OCI-LY7 (cell line): ENCODE results near the gene PCCA. TPM values are rescaled to one million over a fixed set of nuclear protein-coding genes. Genes with fewer than 3 reads are reported as not detected.

ENCODE experiments used
- BruUV-seq: library from RNA; stranded (reverse); fragments of 400-500 nt; replicated peaks from 2 replicates; lab custom pipeline; 2021; lab: Mats Ljungman, UMichigan
- CTCF ChIA-PET: fragments of 300-600 bp; sonication (Branson Sonifier 250); formaldehyde crosslinking; loops from one replicate; lab custom pipeline; 2022; ENCODE audit warnings: antibody characterized with exemption; ENCODE audit not compliant: unreplicated experiment; lab: Charles Lee
- POLR2A ChIA-PET: fragments of 300-600 bp; sonication (Branson Sonifier 250); formaldehyde crosslinking; loops from one replicate; lab custom pipeline; 2022; ENCODE audit warnings: antibody characterized with exemption; lab: Charles Lee
- DNase-seq: peaks from one replicate; pipeline ENCODE4 v3.0.0-alpha.2; 2015; ENCODE audit warnings: low spot score
- H2AFZ ChIP-seq: fragments of 200-600 bp; sonication (generic), shearing (Covaris generic); 2 replicates; pipeline ENCODE4 v1.6.1; 2014; ENCODE audit warnings: mild to moderate bottlenecking, antibody characterized with exemption, low read length, moderate library complexity
- H3K27ac ChIP-seq: fragments of 200-600 bp; sonication (generic); 2 replicates; pipeline ENCODE4 v1.5.1; 2014; ENCODE audit warnings: mixed run types, low read depth, mild to moderate bottlenecking, moderate library complexity, low read length, inconsistent platforms; ENCODE audit not compliant: poor library complexity, severe bottlenecking
- H3K36me3 ChIP-seq: fragments of 200-600 bp; sonication (generic); 2 replicates; pipeline ENCODE4 v1.6.1; 2014; ENCODE audit warnings: mild to moderate bottlenecking, antibody characterized with exemption, low read length, moderate library complexity, mixed read lengths; ENCODE audit not compliant: insufficient read depth
- H3K4me1 ChIP-seq: fragments of 200-600 bp; sonication (generic); 2 replicates; pipeline ENCODE4 v1.5.1; 2014; ENCODE audit warnings: mild to moderate bottlenecking, low read length; ENCODE audit not compliant: insufficient read depth, poor library complexity, severe bottlenecking
- H3K4me2 ChIP-seq: fragments of 200-600 bp; sonication (generic); 2 replicates; pipeline ENCODE4 v1.6.1; 2014; ENCODE audit warnings: mild to moderate bottlenecking, low read length
- H3K4me3 ChIP-seq: fragments of 200-600 bp; sonication (generic); 2 replicates; pipeline ENCODE4 v1.5.1; 2014; ENCODE audit warnings: mild to moderate bottlenecking, low read depth, low read length; ENCODE audit not compliant: poor library complexity, severe bottlenecking
- H3K79me2 ChIP-seq: fragments of 200-600 bp; sonication (generic); 2 replicates; pipeline ENCODE4 v1.6.1; 2016; ENCODE audit warnings: low read depth, mild to moderate bottlenecking, low read length, moderate library complexity, mixed read lengths; ENCODE audit not compliant: insufficient read depth
- H3K9me2 ChIP-seq: fragments of 200-600 bp; sonication (generic); 2 replicates; pipeline ENCODE4 v1.6.1; 2016; ENCODE audit warnings: mild to moderate bottlenecking, low read length, mixed read lengths; ENCODE audit not compliant: insufficient read depth
- H3K9me3 ChIP-seq: fragments of 200-600 bp; sonication (generic); 2 replicates; pipeline ENCODE4 v1.6.1; 2014; ENCODE audit warnings: mild to moderate bottlenecking, mixed run types, low read length, mixed read lengths
- H4K20me1 ChIP-seq: fragments of 200-600 bp; sonication (generic); 2 replicates; pipeline ENCODE4 v1.6.1; 2014; ENCODE audit warnings: mild to moderate bottlenecking, antibody characterized with exemption, low read length, moderate library complexity, mixed read lengths; ENCODE audit not compliant: insufficient read depth
- EZH2phosphoT487 ChIP-seq: fragments of 200-600 bp; sonication (generic); IDR thresholded peaks from 2 replicates; pipeline ENCODE4 v1.6.1; 2018; ENCODE audit warnings: low read depth, borderline replicate concordance, mild to moderate bottlenecking, mixed run types, antibody characterized with exemption, low read length, moderate library complexity, mixed read lengths
- intact Hi-C: fragments of 100-400 bp; cut with micrococcal nuclease; formaldehyde crosslinking; loops from one replicate; pipeline ENCODE4 v1.10.0; 2022; ENCODE audit not compliant: unreplicated experiment
- total RNA-seq, 2 experiments: library from RNA; depleted of rRNA in 1 of 2; stranded (reverse); fragments of >200 nt in 1 of 2; shearing (Covaris generic) in 1 of 2; gene quantifications; 2 replicates each; pipeline ENCODE4 v1.2.3, GENCODE V29; 2014 to 2022
- TF ChIP-seq, protein P1 (sequence below): fragments of 200-600 bp; sonication (generic); conservative IDR thresholded peaks from 2 replicates; pipeline ENCODE4 v1.5.1; 2014; ENCODE audit warnings: mild to moderate bottlenecking, antibody characterized with exemption, low read length, moderate library complexity, mixed read lengths

Gene PCCA
- total RNA-seq, 2 experiments from 2014 or later = 2.7 to 7.2 TPM

DNA sequence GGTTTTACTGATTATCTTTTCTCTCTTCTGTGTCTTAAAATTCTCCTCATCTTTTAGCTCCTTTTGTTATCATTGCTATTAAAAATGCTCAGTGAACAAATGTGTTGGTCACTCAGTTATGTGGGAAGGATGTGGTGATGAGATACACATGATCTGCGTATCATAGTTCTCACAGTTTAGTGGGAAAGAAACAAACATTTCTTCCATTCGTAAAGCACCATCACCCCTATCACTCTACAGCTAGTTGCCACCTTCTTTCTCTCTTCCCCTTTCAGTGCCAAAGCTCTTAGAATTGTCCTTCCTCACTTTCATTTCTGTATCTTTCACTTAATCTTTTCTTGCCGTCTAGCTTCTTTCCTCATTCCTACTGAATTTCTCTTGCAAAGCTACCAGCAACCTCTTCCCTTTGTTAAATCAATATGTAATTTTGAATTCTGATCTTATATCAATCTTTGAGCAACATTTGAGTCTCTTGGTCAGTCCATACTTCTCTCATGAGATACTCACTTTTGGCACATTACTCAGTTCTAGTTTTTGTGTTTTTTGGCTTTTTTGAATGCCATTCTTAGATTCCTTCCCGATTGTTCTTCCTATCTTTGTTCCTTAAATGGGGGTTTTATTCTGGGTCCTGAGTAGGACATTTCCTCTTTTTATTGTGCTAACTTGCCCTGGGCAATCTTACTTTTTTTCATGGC, 122.3 kb downstream of the PCCA start:
- no peak for DNase-seq
- ChIA-PET CTCF (interaction anchor here (0.5 to 0.6 kb wide), 2 partner anchors 336 to 604 kb away, joined by 3 read pairs; partner anchors contain the start of gene CLYBL), POLR2A (no interaction called here)
- Histone ChIP-seq H4K20me1 (no peaks in the 10 kb centered on the region), H3K27ac (no peak overlapping the region), H3K9me3 (no peaks in the 10 kb centered on the region), H3K4me1 (no peaks in the 10 kb centered on the region), H2AFZ (no peak overlapping the region), H3K4me3 (no peak overlapping the region), H3K9me2 (no peaks in the 10 kb centered on the region), H3K79me2 (no peaks in the 10 kb centered on the region), H3K4me2 (no peak overlapping the region), H3K36me3 (no peaks in the 10 kb centered on the region)
- TF ChIP-seq EZH2phosphoT487 = no peak
- TF ChIP-seq, protein P1, sequence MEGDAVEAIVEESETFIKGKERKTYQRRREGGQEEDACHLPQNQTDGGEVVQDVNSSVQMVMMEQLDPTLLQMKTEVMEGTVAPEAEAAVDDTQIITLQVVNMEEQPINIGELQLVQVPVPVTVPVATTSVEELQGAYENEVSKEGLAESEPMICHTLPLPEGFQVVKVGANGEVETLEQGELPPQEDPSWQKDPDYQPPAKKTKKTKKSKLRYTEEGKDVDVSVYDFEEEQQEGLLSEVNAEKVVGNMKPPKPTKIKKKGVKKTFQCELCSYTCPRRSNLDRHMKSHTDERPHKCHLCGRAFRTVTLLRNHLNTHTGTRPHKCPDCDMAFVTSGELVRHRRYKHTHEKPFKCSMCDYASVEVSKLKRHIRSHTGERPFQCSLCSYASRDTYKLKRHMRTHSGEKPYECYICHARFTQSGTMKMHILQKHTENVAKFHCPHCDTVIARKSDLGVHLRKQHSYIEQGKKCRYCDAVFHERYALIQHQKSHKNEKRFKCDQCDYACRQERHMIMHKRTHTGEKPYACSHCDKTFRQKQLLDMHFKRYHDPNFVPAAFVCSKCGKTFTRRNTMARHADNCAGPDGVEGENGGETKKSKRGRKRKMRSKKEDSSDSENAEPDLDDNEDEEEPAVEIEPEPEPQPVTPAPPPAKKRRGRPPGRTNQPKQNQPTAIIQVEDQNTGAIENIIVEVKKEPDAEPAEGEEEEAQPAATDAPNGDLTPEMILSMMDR = no peak
- intact Hi-C loops = no loop called here
- BruUV-seq = no TSS peak

DNA sequence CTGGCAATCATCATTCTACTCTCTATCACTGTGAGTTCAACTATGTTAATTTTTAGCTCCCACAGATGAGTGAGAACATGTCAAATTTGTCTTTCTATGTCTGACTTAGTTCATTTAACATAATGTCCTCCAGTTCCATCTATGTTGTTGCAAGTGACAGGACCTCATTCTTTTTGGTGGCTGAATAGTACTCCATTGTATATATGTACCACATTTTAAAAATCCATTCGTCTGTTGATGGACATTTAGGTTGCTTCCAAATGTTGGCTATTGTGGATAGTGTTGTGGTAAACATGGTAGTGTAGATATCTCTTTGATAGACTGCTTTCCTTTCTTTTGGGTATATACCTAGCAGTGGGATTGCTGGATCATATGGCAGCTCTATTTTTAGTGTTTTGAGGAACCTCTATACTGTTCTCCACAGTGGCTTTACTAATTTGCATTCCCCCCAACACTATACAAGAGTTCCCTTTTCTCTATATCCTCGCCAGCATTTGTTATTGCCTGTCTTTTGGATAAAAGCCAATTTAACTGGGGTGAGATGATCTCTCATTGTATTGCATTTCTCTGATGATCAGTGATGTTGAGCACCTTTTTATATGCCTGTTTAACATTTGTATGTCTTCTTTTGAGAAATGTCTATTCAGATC, 124.1 kb downstream of the PCCA start:
- H3K4me1 ChIP-seq = no peaks in the 10 kb centered on the region
- no peaks in the 10 kb centered on the region for H3K9me2 ChIP-seq
- intact Hi-C loops = no loop called here
- H3K27ac ChIP-seq = no peak overlapping the region
- no peaks in the 10 kb centered on the region for H3K9me3 ChIP-seq
- no peak for DNase-seq
- H3K4me2 ChIP-seq = no peak overlapping the region
- H3K4me3 ChIP-seq = no peak overlapping the region
- ChIA-PET POLR2A (interaction anchor here (0.6 kb wide), 1 partner anchor 46 kb away, joined by 8 read pairs; no protein-coding TSS in a partner anchor), CTCF (no interaction called here)
- no peak for TF ChIP-seq EZH2phosphoT487
- TF ChIP-seq, protein P1 = no peak
- H2AFZ ChIP-seq = no peak overlapping the region
- no peaks in the 10 kb centered on the region for H3K36me3 ChIP-seq
- no TSS peak for BruUV-seq
- no peaks in the 10 kb centered on the region for H4K20me1 ChIP-seq
- no peaks in the 10 kb centered on the region for H3K79me2 ChIP-seq

DNA sequence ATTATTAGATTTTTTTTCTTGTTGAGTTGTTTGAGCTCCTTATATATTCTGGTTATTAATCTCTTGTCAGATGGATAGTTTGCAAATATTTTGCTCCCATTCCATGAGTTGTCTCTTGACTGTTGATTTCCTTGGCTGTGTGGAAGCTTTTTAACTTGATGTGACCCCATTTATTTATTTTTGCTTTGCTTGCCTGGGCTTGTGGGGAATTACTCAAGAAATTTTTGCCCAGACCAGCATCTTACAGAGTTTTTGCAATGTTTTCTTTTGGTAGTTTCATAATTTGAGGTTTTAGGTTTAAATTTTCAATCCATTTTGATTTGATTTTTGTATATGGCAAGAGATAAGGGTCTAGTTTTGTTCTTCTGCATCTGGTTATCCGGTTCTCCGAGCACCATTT, 124.7 kb downstream of the PCCA start:
- BruUV-seq = no TSS peak
- no peaks in the 10 kb centered on the region for H3K9me2 ChIP-seq
- H3K36me3 ChIP-seq = no peaks in the 10 kb centered on the region
- no peaks in the 10 kb centered on the region for H4K20me1 ChIP-seq
- no peak overlapping the region for H2AFZ ChIP-seq
- H3K4me1 ChIP-seq = no peaks in the 10 kb centered on the region
- no peaks in the 10 kb centered on the region for H3K9me3 ChIP-seq
- no peak overlapping the region for H3K4me3 ChIP-seq
- H3K79me2 ChIP-seq = no peaks in the 10 kb centered on the region
- DNase-seq = no peak
- POLR2A ChIA-PET = interaction anchor here (0.6 kb wide), 1 partner anchor 45 kb away, joined by 8 read pairs; no protein-coding TSS in a partner anchor
- no peak overlapping the region for H3K4me2 ChIP-seq
- intact Hi-C loops = no loop called here
- no peak overlapping the region for H3K27ac ChIP-seq
- TF ChIP-seq, protein P1 = no peak
- TF ChIP-seq EZH2phosphoT487 = no peak
- CTCF ChIA-PET = no interaction called here
